WTC11 (cell line): Measurements from ENCODE around the gene CNKSR3. TPM values are rescaled to one million over a fixed set of nuclear protein-coding genes. Genes with fewer than 3 reads are reported as not detected.

Source experiments
- ATAC-seq: fragments of 200-7000 bp; cut with Tn5 transposase; 2 replicates; pipeline ENCODE4 v1.10.0; 2021; ENCODE audit warnings: mild to moderate bottlenecking, moderate library complexity
- CTCF ChIA-PET: fragments of 300-600 bp; sonication (Branson Sonifier 250); formaldehyde crosslinking; loops from one replicate; lab custom pipeline; 2021; ENCODE audit warnings: antibody characterized with exemption; lab: Charles Lee
- POLR2A ChIA-PET: fragments of 350-600 bp; sonication (Branson Sonifier 250); formaldehyde crosslinking; loops from one replicate; lab custom pipeline; 2021; ENCODE audit warnings: antibody characterized with exemption; lab: Charles Lee
- DNase-seq: peaks from one replicate; pipeline ENCODE4 v3.0.0; 2021; ENCODE audit warnings: low spot score
- H3K27ac Mint-ChIP-seq: 2 replicates; pipeline ENCODE4 v1.8.0; 2021; ENCODE audit warnings: mixed read lengths
- H3K27me3 Mint-ChIP-seq: 2 replicates; pipeline ENCODE4 v1.8.0; 2021; ENCODE audit warnings: low read depth, mild to moderate bottlenecking, moderate library complexity, mixed read lengths
- H3K36me3 Mint-ChIP-seq: 2 replicates; pipeline ENCODE4 v1.8.0; 2021; ENCODE audit warnings: mixed read lengths
- H3K4me1 Mint-ChIP-seq: 2 replicates; pipeline ENCODE4 v1.8.0; 2022; ENCODE audit warnings: mixed read lengths
- H3K4me3 Mint-ChIP-seq: 2 replicates; pipeline ENCODE4 v1.8.0; 2021; ENCODE audit warnings: mild to moderate bottlenecking, moderate library complexity, mixed read lengths
- H3K9me3 Mint-ChIP-seq: 2 replicates; pipeline ENCODE4 v1.8.0; 2021; ENCODE audit warnings: mixed read lengths
- ATF1 ChIP-seq: sonication (generic); formaldehyde crosslinking; IDR thresholded peaks from 2 replicates; pipeline ENCODE4 v1.8.1; 2023; ENCODE audit warnings: mild to moderate bottlenecking, moderate library complexity, missing genetic modification reagents
- CREB1 ChIP-seq: sonication (generic); formaldehyde crosslinking; IDR thresholded peaks from 2 replicates; pipeline ENCODE4 v1.8.0; 2023; ENCODE audit warnings: mild to moderate bottlenecking, missing genetic modification reagents
- ELF4 ChIP-seq: sonication (generic); formaldehyde crosslinking; IDR thresholded peaks from 2 replicates; pipeline ENCODE4 v1.8.1; 2022; ENCODE audit warnings: low read depth, mild to moderate bottlenecking, moderate library complexity, missing genetic modification reagents
- EMX1 ChIP-seq: fragments of 250-450 bp; sonication (Bioruptor Pico); IDR thresholded peaks from 2 replicates; pipeline ENCODE4 v1.8.0; 2021; ENCODE audit warnings: mild to moderate bottlenecking
- ETV6 ChIP-seq: sonication (generic); formaldehyde crosslinking; IDR thresholded peaks from 2 replicates; pipeline ENCODE4 v1.8.1; 2022; ENCODE audit warnings: mild to moderate bottlenecking, missing genetic modification reagents
- FOXJ3 ChIP-seq: sonication (generic); formaldehyde crosslinking; IDR thresholded peaks from 2 replicates; pipeline ENCODE4 v1.9.0; 2021; ENCODE audit warnings: missing genetic modification reagents, mild to moderate bottlenecking, borderline replicate concordance
- GRHL2 ChIP-seq: fragments of 250-450 bp; sonication (Bioruptor Pico); IDR thresholded peaks from 2 replicates; pipeline ENCODE4 v1.8.0; 2022; ENCODE audit warnings: mild to moderate bottlenecking, moderate library complexity; ENCODE audit not compliant: insufficient replicate concordance, severe bottlenecking
- HMGA2 ChIP-seq: fragments of 250-450 bp; sonication (Bioruptor Pico); IDR thresholded peaks from 2 replicates; pipeline ENCODE4 v1.4.0; 2021; ENCODE audit warnings: mild to moderate bottlenecking, moderate library complexity
- KAT7 ChIP-seq: sonication (generic); formaldehyde crosslinking; IDR thresholded peaks from 2 replicates; pipeline ENCODE4 v1.8.1; 2023; ENCODE audit warnings: missing genetic modification reagents, mild to moderate bottlenecking, borderline replicate concordance
- NFE2L1 ChIP-seq: sonication (generic); formaldehyde crosslinking; IDR thresholded peaks from 2 replicates; pipeline ENCODE4 v1.8.1; 2023; ENCODE audit warnings: missing genetic modification reagents
- ZNF121 ChIP-seq: sonication (generic); formaldehyde crosslinking; IDR thresholded peaks from 2 replicates; pipeline ENCODE4 v1.8.0; 2023; ENCODE audit warnings: missing genetic modification reagents
- ZNF423 ChIP-seq: fragments of 250-450 bp; sonication (Bioruptor Pico); IDR thresholded peaks from 2 replicates; pipeline ENCODE4 v2.1.2; 2022; ENCODE audit warnings: mild to moderate bottlenecking, moderate library complexity
- total RNA-seq: library from RNA; stranded (reverse); gene quantifications from 3 replicates; pipeline ENCODE4 v1.2.3, GENCODE V29; 2021
- TF ChIP-seq, protein P1 (sequence below): fragments of 250-450 bp; sonication (Bioruptor Pico); IDR thresholded peaks from 2 replicates; pipeline ENCODE4 v1.9.0; 2021; ENCODE audit warnings: mild to moderate bottlenecking
- TF ChIP-seq, protein P2 (sequence below): fragments of 250-450 bp; sonication (Bioruptor Pico); IDR thresholded peaks from 2 replicates; pipeline ENCODE4 v1.9.0; 2021; ENCODE audit warnings: mild to moderate bottlenecking
- TF ChIP-seq, protein P3 (sequence below): sonication (generic); formaldehyde crosslinking; IDR thresholded peaks from 2 replicates; pipeline ENCODE4 v1.8.1; 2023; ENCODE audit warnings: mild to moderate bottlenecking, missing genetic modification reagents, moderate library complexity
- TF ChIP-seq, protein P4 (sequence below): sonication (generic); formaldehyde crosslinking; IDR thresholded peaks from 2 replicates; pipeline ENCODE4 v1.8.1; 2022; ENCODE audit warnings: low read depth, mild to moderate bottlenecking, moderate library complexity, missing genetic modification reagents, borderline replicate concordance

Gene CNKSR3
- total RNA-seq, 1 experiment from 2014 or later = 5.7 TPM

DNA sequence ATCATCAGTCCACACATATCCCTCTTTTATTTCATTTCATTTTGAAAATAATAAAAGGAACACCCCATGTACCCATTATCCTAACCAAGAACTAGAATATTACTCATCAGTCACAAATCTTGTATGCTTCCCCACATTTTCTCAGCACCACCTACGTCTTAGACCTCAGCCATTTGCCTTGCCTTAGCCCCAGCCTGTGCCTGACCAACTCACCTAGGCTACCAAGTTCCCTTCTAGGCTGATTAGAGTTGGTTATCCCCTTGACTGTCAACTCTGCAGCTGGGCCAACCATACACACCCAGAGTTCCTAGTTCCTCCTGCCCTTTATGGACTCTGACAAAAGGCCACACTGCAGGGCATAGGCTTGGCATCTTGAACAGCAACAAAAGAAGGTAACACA, 120.5 kb downstream of the CNKSR3 start:
- POLR2A ChIA-PET = no interaction called here
- no peaks in the 10 kb centered on the region for H3K27me3 Mint-ChIP-seq

DNA sequence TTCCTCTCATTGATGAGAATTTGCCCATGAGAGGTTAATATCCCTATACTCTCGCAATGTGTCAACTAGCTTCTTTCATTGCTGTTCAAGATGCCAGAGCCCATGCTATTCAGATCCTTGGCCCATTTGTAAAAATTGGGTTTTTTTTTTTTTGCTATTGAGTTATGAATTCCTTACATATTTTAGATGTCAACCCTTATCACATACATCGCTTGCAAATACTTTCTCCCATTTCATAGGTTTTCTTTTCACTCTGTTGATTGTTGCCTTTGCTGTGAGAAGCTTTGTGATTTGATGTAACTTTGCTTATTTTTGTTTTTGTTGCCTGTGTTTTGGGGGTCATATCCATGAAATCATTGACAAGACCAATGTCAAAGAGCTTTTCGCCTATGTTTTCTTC, 121.7 kb downstream of the CNKSR3 start:
- H3K36me3 Mint-ChIP-seq = no peaks in the 10 kb centered on the region; the same call in 1 of the 2 replicates
- H3K4me1 Mint-ChIP-seq = no peaks in the 10 kb centered on the region

More for the DNA sequence above, 120.5 kb downstream of the CNKSR3 start:
- Mint-ChIP-seq H3K27ac (no peak overlapping the region), H3K4me1 (no peaks in the 10 kb centered on the region)
- CTCF ChIA-PET = no interaction called here
- TF ChIP-seq HMGA2 (CRISPR knock-in tag) (no peak), ATF1 (CRISPR knock-in tag) (no peak), FOXJ3 (CRISPR knock-in tag) (no peak), GRHL2 (CRISPR knock-in tag) (no peak), ZNF423 (CRISPR knock-in tag) (no peak), EMX1 (no peak), ETV6 (CRISPR knock-in tag) (no peak), KAT7 (CRISPR knock-in tag) (no peak)
- TF ChIP-seq, protein P1, sequence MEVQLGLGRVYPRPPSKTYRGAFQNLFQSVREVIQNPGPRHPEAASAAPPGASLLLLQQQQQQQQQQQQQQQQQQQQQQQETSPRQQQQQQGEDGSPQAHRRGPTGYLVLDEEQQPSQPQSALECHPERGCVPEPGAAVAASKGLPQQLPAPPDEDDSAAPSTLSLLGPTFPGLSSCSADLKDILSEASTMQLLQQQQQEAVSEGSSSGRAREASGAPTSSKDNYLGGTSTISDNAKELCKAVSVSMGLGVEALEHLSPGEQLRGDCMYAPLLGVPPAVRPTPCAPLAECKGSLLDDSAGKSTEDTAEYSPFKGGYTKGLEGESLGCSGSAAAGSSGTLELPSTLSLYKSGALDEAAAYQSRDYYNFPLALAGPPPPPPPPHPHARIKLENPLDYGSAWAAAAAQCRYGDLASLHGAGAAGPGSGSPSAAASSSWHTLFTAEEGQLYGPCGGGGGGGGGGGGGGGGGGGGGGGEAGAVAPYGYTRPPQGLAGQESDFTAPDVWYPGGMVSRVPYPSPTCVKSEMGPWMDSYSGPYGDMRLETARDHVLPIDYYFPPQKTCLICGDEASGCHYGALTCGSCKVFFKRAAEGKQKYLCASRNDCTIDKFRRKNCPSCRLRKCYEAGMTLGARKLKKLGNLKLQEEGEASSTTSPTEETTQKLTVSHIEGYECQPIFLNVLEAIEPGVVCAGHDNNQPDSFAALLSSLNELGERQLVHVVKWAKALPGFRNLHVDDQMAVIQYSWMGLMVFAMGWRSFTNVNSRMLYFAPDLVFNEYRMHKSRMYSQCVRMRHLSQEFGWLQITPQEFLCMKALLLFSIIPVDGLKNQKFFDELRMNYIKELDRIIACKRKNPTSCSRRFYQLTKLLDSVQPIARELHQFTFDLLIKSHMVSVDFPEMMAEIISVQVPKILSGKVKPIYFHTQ (CRISPR knock-in tag) = no peak
- TF ChIP-seq, all 79 proteins: peak for 0
- Mint-ChIP-seq H3K4me3 (no peak overlapping the region), H3K9me3 (peaks cover 12% of the 10 kb centered on the region), H3K36me3 (no peaks in the 10 kb centered on the region; the same call in 1 of the 2 replicates)
- no peak for ATAC-seq
- DNase-seq = no peak

DNA sequence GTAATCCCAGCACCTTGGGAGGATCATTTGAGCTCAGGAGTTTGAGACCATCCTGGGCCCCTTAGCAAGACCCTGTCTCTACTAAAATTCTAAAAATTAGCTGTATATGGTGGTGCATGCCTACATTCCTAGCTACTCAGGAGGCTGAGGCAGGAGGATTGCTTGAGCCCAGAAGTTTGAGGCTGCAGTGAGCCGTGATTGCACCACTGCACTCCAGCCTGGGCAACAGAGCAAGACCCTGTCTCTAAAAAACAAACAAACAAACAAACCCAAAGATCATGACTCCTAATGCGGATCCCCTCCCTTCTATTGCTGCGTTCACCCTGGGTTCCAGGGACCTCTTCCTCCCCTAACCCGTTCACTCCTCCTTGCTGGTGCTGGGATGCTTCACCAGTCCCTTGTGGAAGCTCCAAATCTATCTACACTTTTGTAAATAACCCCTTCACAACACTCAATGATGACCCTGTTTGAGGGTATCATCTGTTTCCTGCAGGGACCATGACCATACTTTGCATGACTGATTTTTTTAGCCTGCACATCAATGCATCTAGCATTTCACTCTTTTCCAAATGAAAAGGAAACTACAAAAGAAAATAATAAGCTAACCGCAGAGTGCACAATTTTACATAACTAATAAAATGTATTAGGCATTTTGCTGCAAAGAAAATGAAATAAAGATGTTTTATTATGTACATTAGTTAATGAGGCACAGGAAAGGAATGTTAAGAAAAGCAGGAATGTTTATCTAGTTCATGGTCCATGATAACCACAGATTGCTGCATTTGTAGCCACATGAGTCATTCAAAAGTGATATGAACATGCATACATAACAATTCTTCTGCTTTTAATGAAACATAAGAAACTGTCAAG, 123.4 kb downstream of the CNKSR3 start:
- POLR2A ChIA-PET = no interaction called here
- CTCF ChIA-PET = no interaction called here

More for the DNA sequence above, 121.7 kb downstream of the CNKSR3 start:
- TF ChIP-seq HMGA2 (CRISPR knock-in tag) (no peak), ATF1 (CRISPR knock-in tag) (no peak)
- DNase-seq (no peak), ATAC-seq (no peak)
- POLR2A ChIA-PET = no interaction called here
- no peaks in the 10 kb centered on the region for H3K27me3 Mint-ChIP-seq
- H3K27ac Mint-ChIP-seq = no peak overlapping the region
- no peak overlapping the region for H3K4me3 Mint-ChIP-seq
- CTCF ChIA-PET = no interaction called here
- peaks cover 12% of the 10 kb centered on the region for H3K9me3 Mint-ChIP-seq

More for the DNA sequence above, 123.4 kb downstream of the CNKSR3 start:
- Mint-ChIP-seq H3K4me1 (peaks cover 5% of the 10 kb centered on the region; the same call in 1 of the 2 replicates), H3K27me3 (no peaks in the 10 kb centered on the region), H3K27ac (no peak overlapping the region), H3K4me3 (no peak overlapping the region), H3K36me3 (no peaks in the 10 kb centered on the region; the same call in 1 of the 2 replicates), H3K9me3 (peaks cover 19% of the 10 kb centered on the region)
- TF ChIP-seq ZNF121 = peak; percentile 33; the same call in 1 of the 2 replicates
- no peak for TF ChIP-seq NFE2L1 (CRISPR knock-in tag)
- TF ChIP-seq ELF4 (CRISPR knock-in tag) = no peak
- no peak for TF ChIP-seq CREB1 (CRISPR knock-in tag)
- TF ChIP-seq, protein P2, sequence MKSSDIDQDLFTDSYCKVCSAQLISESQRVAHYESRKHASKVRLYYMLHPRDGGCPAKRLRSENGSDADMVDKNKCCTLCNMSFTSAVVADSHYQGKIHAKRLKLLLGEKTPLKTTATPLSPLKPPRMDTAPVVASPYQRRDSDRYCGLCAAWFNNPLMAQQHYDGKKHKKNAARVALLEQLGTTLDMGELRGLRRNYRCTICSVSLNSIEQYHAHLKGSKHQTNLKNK (CRISPR knock-in tag) = no peak
- TF ChIP-seq, protein P3, sequence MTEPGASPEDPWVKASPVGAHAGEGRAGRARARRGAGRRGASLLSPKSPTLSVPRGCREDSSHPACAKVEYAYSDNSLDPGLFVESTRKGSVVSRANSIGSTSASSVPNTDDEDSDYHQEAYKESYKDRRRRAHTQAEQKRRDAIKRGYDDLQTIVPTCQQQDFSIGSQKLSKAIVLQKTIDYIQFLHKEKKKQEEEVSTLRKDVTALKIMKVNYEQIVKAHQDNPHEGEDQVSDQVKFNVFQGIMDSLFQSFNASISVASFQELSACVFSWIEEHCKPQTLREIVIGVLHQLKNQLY (CRISPR knock-in tag) = no peak
- TF ChIP-seq, protein P4, sequence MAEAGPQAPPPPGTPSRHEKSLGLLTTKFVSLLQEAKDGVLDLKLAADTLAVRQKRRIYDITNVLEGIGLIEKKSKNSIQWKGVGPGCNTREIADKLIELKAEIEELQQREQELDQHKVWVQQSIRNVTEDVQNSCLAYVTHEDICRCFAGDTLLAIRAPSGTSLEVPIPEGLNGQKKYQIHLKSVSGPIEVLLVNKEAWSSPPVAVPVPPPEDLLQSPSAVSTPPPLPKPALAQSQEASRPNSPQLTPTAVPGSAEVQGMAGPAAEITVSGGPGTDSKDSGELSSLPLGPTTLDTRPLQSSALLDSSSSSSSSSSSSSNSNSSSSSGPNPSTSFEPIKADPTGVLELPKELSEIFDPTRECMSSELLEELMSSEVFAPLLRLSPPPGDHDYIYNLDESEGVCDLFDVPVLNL (CRISPR knock-in tag) = no peak
- no peak for DNase-seq
- no peak for ATAC-seq
